Naive thymus-derived CD4-positive, alpha-beta T cell (primary cell): ENCODE results near the gene ENDOV. TPM values are rescaled to one million over a fixed set of nuclear protein-coding genes. Genes with fewer than 3 reads are reported as not detected.
A peak's percentile ranks its signal among the peaks of the same experiment; 100 is the strongest.

Source experiments
- ATAC-seq: fragments of 150-1000 bp; cut with Tn5 transposase; 2 replicates; pipeline ENCODE4 v1.10.0; 2021; ENCODE audit warnings: mild to moderate bottlenecking, moderate library complexity
- CTCF ChIA-PET: fragments of 350-600 bp; sonication (Branson Sonifier 250); formaldehyde crosslinking; loops from one replicate; lab custom pipeline; 2021; ENCODE audit warnings: antibody characterized with exemption; lab: Charles Lee
- POLR2A ChIA-PET: fragments of 350-600 bp; sonication (Branson Sonifier 250); formaldehyde crosslinking; loops from one replicate; lab custom pipeline; 2021; ENCODE audit warnings: antibody characterized with exemption, inconsistent platforms; lab: Charles Lee
- DNase-seq, 9 donors: peaks; one replicate each; pipeline versions ENCODE4 v3.0.0 to v3.0.0-alpha.2; 2020 to 2022; ENCODE audit warnings: mixed read lengths in 1 of 9
- H3K27ac ChIP-seq: one replicate; pipeline ENCODE4 v1.7.0; 2013; ENCODE audit warnings: mild to moderate bottlenecking, low read depth, low read length, moderate library complexity
- H3K27me3 ChIP-seq, 2 donors: one replicate each; pipeline ENCODE4 v1.7.0; 2013; ENCODE audit warnings: low read length in 2 of 2, mild to moderate bottlenecking in 2 of 2, moderate library complexity in 2 of 2; ENCODE audit not compliant: control insufficient read depth in 2 of 2, insufficient read depth in 2 of 2
- H3K36me3 ChIP-seq, 3 experiments: 1 replicate in 2 of 3; 2 replicates in 1 of 3; pipeline ENCODE4 v1.7.0; 2013; ENCODE audit warnings: low read length in 3 of 3, mild to moderate bottlenecking in 3 of 3, moderate library complexity in 1 of 3; ENCODE audit not compliant: insufficient read depth in 3 of 3, control insufficient read depth in 2 of 3
- H3K4me1 ChIP-seq, 2 donors: one replicate each; pipeline ENCODE4 v1.7.0; 2013; ENCODE audit warnings: low read length in 2 of 2, mild to moderate bottlenecking in 2 of 2, moderate library complexity in 1 of 2; ENCODE audit not compliant: control insufficient read depth in 2 of 2, insufficient read depth in 2 of 2
- H3K4me3 ChIP-seq: 2 replicates; pipeline ENCODE4 v1.7.0; 2013; ENCODE audit warnings: mild to moderate bottlenecking, low read length
- H3K9me3 ChIP-seq, 3 experiments: 1 replicate in 2 of 3; 2 replicates in 1 of 3; pipeline ENCODE4 v1.7.0; 2013; ENCODE audit warnings: low read length in 3 of 3; ENCODE audit not compliant: control insufficient read depth in 2 of 3
- H3K27ac Mint-ChIP-seq, 9 donors: one replicate each; pipeline ENCODE4 v1.8.0; 2020 to 2022; ENCODE audit warnings: mixed read lengths in 9 of 9, mild to moderate bottlenecking in 8 of 9, moderate library complexity in 5 of 9, inconsistent platforms in 2 of 9
- H3K27me3 Mint-ChIP-seq, 5 donors: one replicate each; pipeline ENCODE4 v1.8.0; 2021 to 2022; ENCODE audit warnings: mixed read lengths in 5 of 5, mild to moderate bottlenecking in 1 of 5
- H3K36me3 Mint-ChIP-seq, 5 donors: one replicate each; pipeline ENCODE4 v1.8.0; 2020 to 2022; ENCODE audit warnings: mixed read lengths in 5 of 5, mild to moderate bottlenecking in 3 of 5, inconsistent platforms in 1 of 5
- H3K4me1 Mint-ChIP-seq, 7 donors: one replicate each; pipeline ENCODE4 v1.8.0; 2020 to 2022; ENCODE audit warnings: mixed read lengths in 7 of 7, mild to moderate bottlenecking in 3 of 7, inconsistent platforms in 1 of 7
- H3K4me3 Mint-ChIP-seq, 10 donors: one replicate each; pipeline ENCODE4 v1.8.0; 2020 to 2022; ENCODE audit warnings: mild to moderate bottlenecking in 10 of 10, mixed read lengths in 10 of 10, moderate library complexity in 6 of 10, inconsistent platforms in 2 of 10
- H3K9me3 Mint-ChIP-seq, 11 donors: one replicate each; pipeline ENCODE4 v1.8.0; 2020 to 2022; ENCODE audit warnings: mixed read lengths in 11 of 11, mild to moderate bottlenecking in 4 of 11, inconsistent platforms in 1 of 11, moderate library complexity in 1 of 11
- intact Hi-C, 2 donors: fragments of 100-400 bp; cut with micrococcal nuclease; formaldehyde crosslinking; loops; one replicate each; pipeline ENCODE4 v1.15.1; 2023
- polyA plus RNA-seq, 2 donors: library from polyadenylated mRNA; unstranded; fragments of 300-500 nt; fragmentation: Illumina TruSeq; gene quantifications; one replicate each; pipeline ENCODE4 v1.2.3, GENCODE V29; 2021
- total RNA-seq, 6 experiments: library from RNA in 5 of 6; stranded (reverse) in 5 of 6; gene quantifications; 1 replicate in 5 of 6; 2 replicates in 1 of 6; pipeline ENCODE4 v1.2.3 and lab custom pipeline; 2021 to 2026

ENDOV gene
- total and polyA plus RNA-seq, 7 experiments from 2014 or later: 7.5 to 26.5 (median 20.9) TPM

DNA sequence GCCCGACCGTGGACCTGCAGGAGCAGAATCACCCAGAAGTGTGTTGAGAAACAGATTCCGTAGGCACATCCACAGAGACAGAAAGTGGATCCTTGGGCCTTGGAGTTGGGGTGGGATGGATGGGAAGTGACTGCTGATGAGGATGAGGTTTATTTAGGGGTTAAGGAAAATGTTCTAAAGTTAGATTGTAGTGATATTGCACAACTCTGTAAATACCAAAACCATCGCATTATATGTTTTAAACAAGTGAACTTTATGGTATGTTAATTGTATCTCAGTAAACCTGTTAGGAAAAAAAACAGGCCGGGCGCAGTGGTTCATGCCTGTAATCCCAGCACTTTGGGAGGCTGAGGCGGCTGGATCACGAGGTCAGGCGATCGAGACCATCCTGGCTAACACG, 3.6 kb downstream of the ENDOV start:
- Histone ChIP-seq H3K9me3 (no peaks in the 10 kb centered on the region), H3K4me1 (peaks cover 4 to 16% of the 10 kb centered on the region in 2 donors), H3K27me3 (no peaks in the 10 kb centered on the region), H3K27ac (no peak overlapping the region), H3K4me3 (no peak overlapping the region), H3K36me3 (peaks cover 0 to 15% (median 0%) of the 10 kb centered on the region in 3 experiments)
- CTCF ChIA-PET: no interaction called here
- ATAC-seq (no peak), DNase-seq (no peak)
- H3K4me3 Mint-ChIP-seq: no peak overlapping the region
- POLR2A ChIA-PET: no interaction called here
- H3K4me1 Mint-ChIP-seq: peaks cover 12 to 40% (median 31%) of the 10 kb centered on the region in 7 donors
- intact Hi-C loops: no loop called here
- peaks cover 0 to 4% (median 0%) of the 10 kb centered on the region in 11 donors for H3K9me3 Mint-ChIP-seq
- H3K27ac Mint-ChIP-seq: peak overlapping the region in 2 of 9 donors; percentile 11 to 38
- H3K27me3 Mint-ChIP-seq: peaks cover 5 to 11% (median 8%) of the 10 kb centered on the region in 5 donors
- H3K36me3 Mint-ChIP-seq: peaks cover 0 to 10% (median 7%) of the 10 kb centered on the region in 5 donors

DNA sequence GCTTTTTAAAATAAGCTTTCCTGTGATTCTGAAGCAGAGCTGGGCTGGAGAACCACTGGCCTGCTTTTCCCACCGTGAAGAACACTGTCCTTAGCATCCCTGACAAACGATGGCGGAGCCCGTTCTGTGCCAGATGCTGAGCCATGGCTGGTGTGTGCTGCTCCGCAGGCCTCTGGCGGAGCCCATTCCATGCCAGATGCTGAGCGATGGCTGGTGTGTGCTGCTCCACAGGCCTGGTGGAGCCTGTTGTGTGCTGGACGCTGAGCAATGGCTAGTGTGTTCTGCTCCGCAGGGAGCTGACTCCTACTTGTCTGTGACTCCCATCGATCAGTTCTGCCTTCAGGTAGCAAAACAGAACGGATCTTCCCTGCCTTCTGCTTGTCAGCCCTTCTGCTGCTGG, 4.3 kb downstream of the ENDOV start:
- Mint-ChIP-seq H3K36me3 (peaks cover 0 to 10% (median 7%) of the 10 kb centered on the region in 5 donors), H3K4me3 (peak overlapping the region in 1 of 10 donors; percentile 26), H3K27ac (peak overlapping the region in 3 of 9 donors; percentile 27 to 63 (median 46)), H3K9me3 (peaks cover 0 to 4% (median 0%) of the 10 kb centered on the region in 11 donors), H3K27me3 (peaks cover 1 to 4% (median 2%) of the 10 kb centered on the region in 5 donors), H3K4me1 (peaks cover 14 to 37% (median 29%) of the 10 kb centered on the region in 7 donors)
- ATAC-seq: no peak
- DNase-seq: no peak
- Histone ChIP-seq H3K27ac (no peak overlapping the region), H3K9me3 (no peaks in the 10 kb centered on the region), H3K27me3 (no peaks in the 10 kb centered on the region), H3K4me3 (no peak overlapping the region), H3K4me1 (peaks cover 7 to 11% of the 10 kb centered on the region in 2 donors), H3K36me3 (peaks cover 0 to 15% (median 0%) of the 10 kb centered on the region in 3 experiments)
- ChIA-PET POLR2A (no interaction called here), CTCF (no interaction called here)
- intact Hi-C loops: no loop called here

DNA sequence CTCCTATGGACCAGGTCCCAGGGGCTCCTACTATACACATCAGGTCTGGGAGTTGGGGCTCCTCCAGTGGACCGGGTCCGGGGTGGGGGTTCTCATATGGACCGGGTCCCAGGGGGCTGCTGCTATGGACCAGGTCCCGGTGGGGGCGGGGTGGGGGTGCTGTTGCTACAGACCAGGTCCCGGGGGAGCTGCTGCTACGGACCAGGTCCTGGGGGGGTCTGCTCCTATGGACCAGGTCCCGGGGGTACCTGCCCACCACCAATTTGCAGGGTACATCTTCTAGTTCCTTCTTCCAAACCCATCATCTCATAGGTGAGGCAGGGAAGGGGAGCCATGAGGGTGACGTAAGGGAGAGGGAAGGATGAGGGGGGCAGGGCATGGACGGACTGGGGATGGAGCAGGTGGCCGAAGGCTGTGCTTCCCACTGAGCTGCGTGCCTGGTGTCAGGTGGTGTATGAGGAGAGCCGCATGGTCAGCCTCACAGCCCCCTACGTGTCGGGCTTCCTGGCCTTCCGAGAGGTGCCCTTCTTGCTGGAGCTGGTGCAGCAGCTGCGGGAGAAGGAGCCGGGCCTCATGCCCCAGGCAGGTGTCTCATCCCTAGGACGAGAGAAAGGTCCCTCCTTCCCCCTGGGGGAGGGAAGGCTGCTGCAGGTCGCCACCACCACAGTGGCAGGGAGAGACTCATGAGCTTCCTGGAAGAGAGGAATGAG, 6.6 kb downstream of the ENDOV start:
- Mint-ChIP-seq H3K4me3 (no peak overlapping the region), H3K36me3 (peaks cover 0 to 7% (median 7%) of the 10 kb centered on the region in 5 donors), H3K4me1 (peaks cover 8 to 25% (median 21%) of the 10 kb centered on the region in 7 donors), H3K9me3 (no peaks in the 10 kb centered on the region), H3K27me3 (no peaks in the 10 kb centered on the region), H3K27ac (no peak overlapping the region)
- no peak overlapping the region for H3K27ac ChIP-seq
- H3K9me3 ChIP-seq: no peaks in the 10 kb centered on the region
- H3K36me3 ChIP-seq: peaks cover 0 to 10% (median 0%) of the 10 kb centered on the region in 3 experiments
- no peak overlapping the region for H3K4me3 ChIP-seq
- DNase-seq (no peak), ATAC-seq (no peak)
- ChIA-PET POLR2A (no interaction called here), CTCF (no interaction called here)
- intact Hi-C loops: loop anchor here in 1 of 2 donors (10.0 kb wide), 1 partner anchor 123 kb away; the partner anchor contains the start of gene RPTOR
- peaks cover under 1 to 5% of the 10 kb centered on the region in 2 donors for H3K4me1 ChIP-seq
- H3K27me3 ChIP-seq: no peaks in the 10 kb centered on the region

DNA sequence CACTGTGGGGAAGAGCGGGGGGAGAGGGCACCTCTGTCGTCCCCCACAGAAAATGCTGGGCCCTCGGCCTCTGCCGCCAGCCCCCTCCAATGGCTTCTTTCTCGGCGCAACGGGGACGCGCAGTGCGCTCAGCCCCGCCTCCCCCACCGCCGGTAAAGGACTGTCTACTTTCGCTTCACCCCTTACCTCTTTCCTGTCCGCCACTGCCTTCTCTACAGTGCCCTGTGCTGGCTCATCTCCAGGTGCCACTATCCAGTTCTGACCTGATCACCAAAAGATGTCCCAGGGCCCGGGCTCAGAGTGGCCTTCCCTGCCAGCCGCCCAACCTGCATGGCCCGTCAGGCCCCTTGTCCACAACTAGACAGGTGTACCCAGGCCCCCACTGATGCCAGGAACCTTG, 7.3 kb downstream of the ENDOV start:
- peaks cover 0 to 7% (median 7%) of the 10 kb centered on the region in 5 donors for H3K36me3 Mint-ChIP-seq
- CTCF ChIA-PET: no interaction called here

DNA sequence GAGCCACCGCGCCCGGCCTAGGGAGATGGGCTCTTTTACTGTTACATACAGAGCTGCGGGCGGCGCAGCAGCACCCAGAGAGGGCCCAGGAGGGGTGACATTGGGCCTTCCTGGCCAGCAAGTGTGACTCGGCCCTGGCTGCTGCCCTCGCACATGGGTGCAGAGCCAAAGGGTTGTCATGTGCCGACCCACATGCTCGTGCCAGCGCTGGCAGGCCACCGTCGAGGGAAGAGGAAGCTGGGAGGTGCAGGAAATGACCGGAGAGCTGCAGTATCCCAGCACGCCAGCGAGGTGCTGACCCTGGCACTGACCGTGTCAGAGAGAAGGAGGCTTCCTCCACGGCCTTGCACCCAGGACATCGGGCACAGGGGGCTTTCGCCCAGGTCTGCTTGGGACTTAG, 8.0 kb downstream of the ENDOV start:
- ATAC-seq: no peak
- no peaks in the 10 kb centered on the region for H3K9me3 Mint-ChIP-seq
- no peaks in the 10 kb centered on the region for H3K27me3 ChIP-seq
- no peak overlapping the region for H3K4me3 ChIP-seq
- H3K27me3 Mint-ChIP-seq: no peaks in the 10 kb centered on the region
- peaks cover 5 to 19% (median 11%) of the 10 kb centered on the region in 7 donors for H3K4me1 Mint-ChIP-seq
- H3K36me3 Mint-ChIP-seq: peaks cover 0 to 7% (median 4%) of the 10 kb centered on the region in 5 donors
- no peak for DNase-seq
- ChIA-PET POLR2A (no interaction called here), CTCF (no interaction called here)
- intact Hi-C loops: loop anchor here in 1 of 2 donors (10.0 kb wide), 1 partner anchor 122 kb away; the partner anchor contains the start of gene RPTOR
- H3K36me3 ChIP-seq: peaks cover 0 to under 1% (median 0%) of the 10 kb centered on the region in 3 experiments
- H3K4me3 Mint-ChIP-seq: no peak overlapping the region
- peak overlapping the region in 1 of 9 donors; percentile 62 for H3K27ac Mint-ChIP-seq
- H3K27ac ChIP-seq: no peak overlapping the region
- H3K4me1 ChIP-seq: peaks cover 8 to 11% of the 10 kb centered on the region in 2 donors
- no peaks in the 10 kb centered on the region for H3K9me3 ChIP-seq

More for the DNA sequence above, 7.3 kb downstream of the ENDOV start:
- Histone ChIP-seq H3K27me3 (no peaks in the 10 kb centered on the region), H3K27ac (no peak overlapping the region), H3K4me1 (peaks cover 8 to 11% of the 10 kb centered on the region in 2 donors), H3K9me3 (no peaks in the 10 kb centered on the region), H3K36me3 (peaks cover 0 to 8% (median 0%) of the 10 kb centered on the region in 3 experiments), H3K4me3 (no peak overlapping the region)
- Mint-ChIP-seq H3K9me3 (no peaks in the 10 kb centered on the region), H3K4me1 (peaks cover 5 to 22% (median 18%) of the 10 kb centered on the region in 7 donors), H3K4me3 (no peak overlapping the region), H3K27me3 (no peaks in the 10 kb centered on the region), H3K27ac (no peak overlapping the region)
- ATAC-seq (no peak), DNase-seq (no peak)
- intact Hi-C loops: loop anchor here in 1 of 2 donors (10.0 kb wide), 1 partner anchor 123 kb away; the partner anchor contains the start of gene RPTOR
- POLR2A ChIA-PET: no interaction called here

DNA sequence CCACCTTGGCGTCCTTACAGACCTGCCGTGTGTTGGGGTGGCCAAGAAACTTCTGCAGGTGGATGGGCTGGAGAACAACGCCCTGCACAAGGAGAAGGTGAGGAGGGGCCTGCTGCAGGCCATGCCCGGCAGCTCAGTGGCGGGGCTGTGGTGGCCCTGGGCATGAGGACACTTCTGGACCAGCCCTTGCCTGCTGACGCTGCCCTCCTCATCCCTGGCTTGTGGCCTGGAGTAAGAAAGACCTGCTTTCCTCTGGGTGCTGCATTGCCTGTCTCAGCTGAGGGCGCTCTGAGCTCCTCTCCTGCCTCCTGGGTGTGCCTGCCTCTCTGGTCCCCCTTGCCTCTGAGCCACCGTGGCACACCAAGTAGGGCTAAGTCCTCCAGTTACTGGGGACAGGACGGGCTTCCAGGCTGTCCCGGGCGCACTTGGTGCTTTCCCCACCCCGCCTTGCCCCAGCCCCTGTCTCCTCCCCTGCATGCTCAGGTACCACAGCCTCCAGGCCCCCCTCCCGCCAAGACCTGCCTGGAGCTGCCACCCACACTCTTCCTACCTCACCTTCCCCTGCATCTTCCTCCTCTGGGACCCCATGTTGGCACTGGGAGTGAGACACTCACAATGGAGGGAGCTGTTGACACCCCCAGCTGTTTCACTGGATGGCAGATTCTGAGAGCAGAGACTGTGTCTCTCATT, 8.7 kb downstream of the ENDOV start:
- H3K4me3 ChIP-seq: no peak overlapping the region
- H3K4me3 Mint-ChIP-seq: no peak overlapping the region
- no peaks in the 10 kb centered on the region for H3K9me3 ChIP-seq
- H3K27ac ChIP-seq: no peak overlapping the region
- H3K4me1 ChIP-seq: peaks cover 8 to 11% of the 10 kb centered on the region in 2 donors
- peak overlapping the region in 1 of 9 donors; percentile 45 for H3K27ac Mint-ChIP-seq
- no peak for DNase-seq
- H3K4me1 Mint-ChIP-seq: peaks cover 4 to 16% (median 7%) of the 10 kb centered on the region in 7 donors
- no peak for ATAC-seq
- H3K36me3 Mint-ChIP-seq: peaks cover 0 to 7% (median 0%) of the 10 kb centered on the region in 5 donors
- H3K27me3 Mint-ChIP-seq: no peaks in the 10 kb centered on the region
- H3K27me3 ChIP-seq: no peaks in the 10 kb centered on the region
- POLR2A ChIA-PET: no interaction called here
- no peaks in the 10 kb centered on the region for H3K9me3 Mint-ChIP-seq
- intact Hi-C loops: loop anchor here in 1 of 2 donors (10.0 kb wide), 1 partner anchor 121 kb away; the partner anchor contains the start of gene RPTOR
- no peaks in the 10 kb centered on the region for H3K36me3 ChIP-seq
- CTCF ChIA-PET: no interaction called here
